ENCODE measurements around the gene FAM187B. TPM values are rescaled to one million over a fixed set of nuclear protein-coding genes. Genes with fewer than 3 reads are reported as not detected.

Gene FAM187B
- total RNA-seq, 1 donor from 2014 or later: not detected

- Mint-ChIP-seq H3K27ac (peak overlapping the region; percentile 98), H3K36me3 (peaks cover 13% of the 10 kb centered on the region), H3K4me3 (peak overlapping the region; percentile 93), H3K9me3 (no peaks in the 10 kb centered on the region), H3K4me1 (peaks cover 19% of the 10 kb centered on the region), H3K27me3 (ENCODE audit: low read depth) (no peaks in the 10 kb centered on the region)
- peak; percentile 69 to 82 for DNase-seq (ENCODE audit: low spot score in 2 of 2, unreplicated experiment in 2 of 2)
- TF ChIP-seq, protein P1, sequence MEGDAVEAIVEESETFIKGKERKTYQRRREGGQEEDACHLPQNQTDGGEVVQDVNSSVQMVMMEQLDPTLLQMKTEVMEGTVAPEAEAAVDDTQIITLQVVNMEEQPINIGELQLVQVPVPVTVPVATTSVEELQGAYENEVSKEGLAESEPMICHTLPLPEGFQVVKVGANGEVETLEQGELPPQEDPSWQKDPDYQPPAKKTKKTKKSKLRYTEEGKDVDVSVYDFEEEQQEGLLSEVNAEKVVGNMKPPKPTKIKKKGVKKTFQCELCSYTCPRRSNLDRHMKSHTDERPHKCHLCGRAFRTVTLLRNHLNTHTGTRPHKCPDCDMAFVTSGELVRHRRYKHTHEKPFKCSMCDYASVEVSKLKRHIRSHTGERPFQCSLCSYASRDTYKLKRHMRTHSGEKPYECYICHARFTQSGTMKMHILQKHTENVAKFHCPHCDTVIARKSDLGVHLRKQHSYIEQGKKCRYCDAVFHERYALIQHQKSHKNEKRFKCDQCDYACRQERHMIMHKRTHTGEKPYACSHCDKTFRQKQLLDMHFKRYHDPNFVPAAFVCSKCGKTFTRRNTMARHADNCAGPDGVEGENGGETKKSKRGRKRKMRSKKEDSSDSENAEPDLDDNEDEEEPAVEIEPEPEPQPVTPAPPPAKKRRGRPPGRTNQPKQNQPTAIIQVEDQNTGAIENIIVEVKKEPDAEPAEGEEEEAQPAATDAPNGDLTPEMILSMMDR (IDR thresholded peaks at IDR 0.05; ENCODE audit: unreplicated experiment): no peak
Measured at GRCh38 chr19:35267818-35268535, 39.4 kb upstream of the FAM187B start.

DNA sequence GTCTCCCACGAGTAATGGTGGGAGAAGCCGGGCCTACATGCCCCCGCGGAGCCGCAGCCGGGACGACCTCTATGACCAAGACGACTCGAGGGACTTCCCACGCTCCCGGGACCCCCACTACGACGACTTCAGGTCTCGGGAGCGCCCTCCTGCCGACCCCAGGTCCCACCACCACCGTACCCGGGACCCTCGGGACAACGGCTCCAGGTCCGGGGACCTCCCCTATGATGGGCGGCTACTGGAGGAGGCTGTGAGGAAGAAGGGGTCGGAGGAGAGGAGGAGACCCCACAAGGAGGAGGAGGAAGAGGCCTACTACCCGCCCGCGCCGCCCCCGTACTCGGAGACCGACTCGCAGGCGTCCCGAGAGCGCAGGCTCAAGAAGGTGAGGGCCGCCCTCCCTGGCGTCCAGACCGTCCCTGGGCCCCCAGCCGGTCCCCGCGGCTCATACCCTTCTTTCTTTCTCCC, 38.8 kb upstream of the FAM187B start:
- Mint-ChIP-seq H3K9me3 (no peaks in the 10 kb centered on the region), H3K36me3 (peaks cover 13% of the 10 kb centered on the region), H3K4me1 (peaks cover 19% of the 10 kb centered on the region), H3K4me3 (peak overlapping the region; percentile 93), H3K27ac (peak overlapping the region; percentile 98), H3K27me3 (ENCODE audit: low read depth) (no peaks in the 10 kb centered on the region)
- TF ChIP-seq, protein P1 (IDR thresholded peaks at IDR 0.05; ENCODE audit: unreplicated experiment): no peak
- peak; percentile 43 to 67 for DNase-seq (ENCODE audit: low spot score in 2 of 2, unreplicated experiment in 2 of 2)

- Mint-ChIP-seq H3K27me3 (ENCODE audit: low read depth) (no peaks in the 10 kb centered on the region), H3K9me3 (no peaks in the 10 kb centered on the region), H3K36me3 (peaks cover 8% of the 10 kb centered on the region), H3K27ac (peak overlapping the region; percentile 86), H3K4me1 (peaks cover 19% of the 10 kb centered on the region), H3K4me3 (peak overlapping the region; percentile 93)
- TF ChIP-seq, protein P1 (IDR thresholded peaks at IDR 0.05; ENCODE audit: unreplicated experiment): no peak
- DNase-seq (ENCODE audit: low spot score in 2 of 2, unreplicated experiment in 2 of 2): no peak
Measured at GRCh38 chr19:35266520-35267352, 38.2 kb upstream of the FAM187B start.

DNA sequence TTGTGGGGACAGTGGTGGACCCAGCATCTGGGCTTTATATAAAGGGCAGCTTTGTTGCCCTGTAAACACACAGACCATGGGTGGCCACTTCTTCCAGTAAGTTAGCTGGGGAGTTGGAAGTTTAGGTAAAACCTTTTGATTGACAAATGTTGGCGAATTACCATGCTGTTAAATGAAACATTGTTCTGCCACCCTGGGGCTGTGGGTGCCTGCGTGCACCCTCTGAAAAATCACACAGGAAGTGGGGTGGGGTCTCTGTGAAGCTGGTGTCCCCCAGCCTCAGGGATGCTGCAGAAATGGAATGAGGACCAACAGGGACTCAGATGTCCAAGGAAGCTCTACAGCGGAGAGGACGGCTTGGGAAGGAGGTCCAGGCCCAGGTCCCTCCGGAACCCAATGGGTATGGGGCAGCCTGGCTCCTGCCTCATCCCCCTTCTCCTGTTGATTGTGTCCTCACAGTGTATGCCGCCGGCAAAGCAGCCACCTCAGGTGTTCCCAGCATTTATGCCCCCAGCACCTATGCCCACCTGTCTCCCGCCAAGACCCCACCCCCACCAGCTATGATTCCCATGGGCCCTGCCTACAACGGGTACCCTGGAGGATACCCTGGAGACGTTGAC, 37.5 kb upstream of the FAM187B start:
- no peaks in the 10 kb centered on the region for H3K9me3 Mint-ChIP-seq
- peak overlapping the region; percentile 86 for H3K27ac Mint-ChIP-seq
- peaks cover 19% of the 10 kb centered on the region for H3K4me1 Mint-ChIP-seq
- no peaks in the 10 kb centered on the region for H3K27me3 Mint-ChIP-seq (ENCODE audit: low read depth)
- DNase-seq (ENCODE audit: low spot score in 2 of 2, unreplicated experiment in 2 of 2): no peak
- TF ChIP-seq, protein P1 (IDR thresholded peaks at IDR 0.05; ENCODE audit: unreplicated experiment): no peak
- H3K4me3 Mint-ChIP-seq: peak overlapping the region; percentile 93
- H3K36me3 Mint-ChIP-seq: peaks cover 3% of the 10 kb centered on the region

GRCh38 chr19:35265126-35265899, 36.8 kb upstream of the FAM187B start:
- H3K27ac Mint-ChIP-seq: peak overlapping the region; percentile 86
- H3K36me3 Mint-ChIP-seq: peaks cover 4% of the 10 kb centered on the region
- no peaks in the 10 kb centered on the region for H3K9me3 Mint-ChIP-seq
- no peaks in the 10 kb centered on the region for H3K27me3 Mint-ChIP-seq (ENCODE audit: low read depth)
- peaks cover 19% of the 10 kb centered on the region for H3K4me1 Mint-ChIP-seq
- TF ChIP-seq, protein P1 (IDR thresholded peaks at IDR 0.05; ENCODE audit: unreplicated experiment): no peak
- DNase-seq (ENCODE audit: low spot score in 2 of 2, unreplicated experiment in 2 of 2): no peak
- H3K4me3 Mint-ChIP-seq: peak overlapping the region; percentile 93
